ENCODE results near the gene SCNM1.

SCNM1 gene, protein sequence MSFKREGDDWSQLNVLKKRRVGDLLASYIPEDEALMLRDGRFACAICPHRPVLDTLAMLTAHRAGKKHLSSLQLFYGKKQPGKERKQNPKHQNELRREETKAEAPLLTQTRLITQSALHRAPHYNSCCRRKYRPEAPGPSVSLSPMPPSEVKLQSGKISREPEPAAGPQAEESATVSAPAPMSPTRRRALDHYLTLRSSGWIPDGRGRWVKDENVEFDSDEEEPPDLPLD

GRCh38 chr1:151165738-151166504 lies at the start of gene SCNM1, which contains the start of gene LYSMD1:
TSS of gene SCNM1 (plus strand) at chr1:151166144. CDS start at chr1:151166153, 9 bp downstream.
TSS of gene LYSMD1 (minus strand) at chr1:151165902. CDS start at chr1:151165258, 644 bp downstream.
- Histone ChIP-seq H3K36me3 (ENCODE audit: control insufficient read depth in 1 of 2, insufficient read depth in 2 of 2, low read length in 2 of 2) (peaks cover 3 to 35% of the 10 kb centered on the region in 2 donors), H3K27ac (ENCODE audit: low read depth, low read length) (peak within 1 kb of the TSS; percentile 77), H3K4me1 (ENCODE audit: control insufficient read depth in 1 of 2, insufficient read depth in 2 of 2, low read length in 2 of 2) (peaks cover 22 to 23% of the 10 kb centered on the region in 2 donors), H3K27me3 (ENCODE audit: control insufficient read depth in 1 of 2, insufficient read depth in 2 of 2, low read length in 2 of 2) (no peaks in the 10 kb centered on the region), H3K9me3 (ENCODE audit: control insufficient read depth in 1 of 2, low read length in 2 of 2) (no peaks in the 10 kb centered on the region), H3K9ac (ENCODE audit: low read depth in 1 of 2, low read length in 2 of 2) (peak within 1 kb of the TSS; percentile 81 to 90), H3K4me3 (ENCODE audit: low read depth in 1 of 2, low read length in 2 of 2) (peak within 1 kb of the TSS; percentile 97 to 98)

DNA sequence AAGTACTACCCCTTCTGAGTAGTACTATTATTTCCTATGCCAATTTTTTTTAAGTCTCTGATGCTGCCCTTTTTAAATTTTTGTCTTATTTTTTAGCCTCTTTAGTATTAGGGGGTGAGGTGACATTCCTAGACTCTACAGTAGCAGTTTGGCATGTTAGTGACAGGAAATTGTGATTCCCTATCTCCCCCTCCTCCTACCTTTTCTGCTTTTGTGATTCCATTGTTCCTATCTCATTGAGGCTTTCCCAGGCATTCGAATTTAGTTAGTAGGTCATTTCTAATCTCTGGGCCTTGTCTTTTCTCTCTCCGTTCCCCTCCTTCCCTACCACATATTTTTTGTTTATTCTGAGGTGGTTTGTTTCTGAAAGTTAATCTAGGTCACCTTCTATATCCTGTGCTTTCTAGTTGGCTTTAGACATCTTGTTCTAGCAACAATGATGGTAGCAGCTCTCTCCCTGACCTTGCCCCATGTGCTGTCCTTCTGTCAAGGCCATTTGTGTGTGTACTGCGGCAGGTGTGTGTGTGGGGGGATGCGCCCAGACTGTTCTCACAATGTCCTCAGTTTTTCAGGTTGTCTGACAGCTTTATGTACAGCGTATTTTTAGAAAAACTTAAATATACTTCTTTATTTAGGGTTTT lies 41.1 kb upstream of the SCNM1 start:
- H3K36me3 ChIP-seq (ENCODE audit: control insufficient read depth in 1 of 2, insufficient read depth in 2 of 2, low read length in 2 of 2) = no peaks in the 10 kb centered on the region
- no peaks in the 10 kb centered on the region for H3K9me3 ChIP-seq (ENCODE audit: control insufficient read depth in 1 of 2, low read length in 2 of 2)
- H3K4me3 ChIP-seq (ENCODE audit: low read depth in 1 of 2, low read length in 2 of 2) = no peak overlapping the region
- no peak overlapping the region for H3K27ac ChIP-seq (ENCODE audit: low read depth, low read length)
- H3K27me3 ChIP-seq (ENCODE audit: control insufficient read depth in 1 of 2, insufficient read depth in 2 of 2, low read length in 2 of 2) = no peaks in the 10 kb centered on the region
- no peaks in the 10 kb centered on the region for H3K4me1 ChIP-seq (ENCODE audit: control insufficient read depth in 1 of 2, insufficient read depth in 2 of 2, low read length in 2 of 2)
- H3K9ac ChIP-seq (ENCODE audit: low read depth in 1 of 2, low read length in 2 of 2) = no peak overlapping the region

DNA sequence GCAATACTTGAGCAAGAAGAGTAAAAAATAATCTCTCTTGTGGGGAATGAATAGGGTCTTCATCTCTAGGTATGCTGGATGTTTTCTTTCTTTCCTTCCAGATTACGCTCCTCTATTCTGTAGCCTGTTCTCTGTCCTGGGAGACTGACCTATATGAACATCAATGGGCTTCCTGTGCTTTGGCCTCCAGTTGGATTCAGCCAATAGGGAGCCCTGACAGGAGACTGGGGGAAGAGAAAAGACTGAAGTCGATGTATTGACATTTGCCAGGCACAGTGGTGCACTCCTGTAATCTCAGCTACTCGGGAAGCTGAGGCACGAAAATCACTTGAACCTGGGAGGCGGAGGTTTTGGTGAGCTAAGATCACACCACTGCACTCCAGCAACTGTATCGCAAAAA lies 37.1 kb upstream of the SCNM1 start:
- Histone ChIP-seq H3K4me1 (ENCODE audit: control insufficient read depth in 1 of 2, insufficient read depth in 2 of 2, low read length in 2 of 2) (peaks cover 7 to 14% of the 10 kb centered on the region in 2 donors), H3K9me3 (ENCODE audit: control insufficient read depth in 1 of 2, low read length in 2 of 2) (no peaks in the 10 kb centered on the region), H3K36me3 (ENCODE audit: control insufficient read depth in 1 of 2, insufficient read depth in 2 of 2, low read length in 2 of 2) (no peaks in the 10 kb centered on the region), H3K4me3 (ENCODE audit: low read depth in 1 of 2, low read length in 2 of 2) (no peak overlapping the region), H3K9ac (ENCODE audit: low read depth in 1 of 2, low read length in 2 of 2) (no peak overlapping the region), H3K27me3 (ENCODE audit: control insufficient read depth in 1 of 2, insufficient read depth in 2 of 2, low read length in 2 of 2) (no peaks in the 10 kb centered on the region), H3K27ac (ENCODE audit: low read depth, low read length) (no peak overlapping the region)

- peak overlapping the region; percentile 68 to 69 for H3K4me3 ChIP-seq (ENCODE audit: low read depth in 1 of 2, low read length in 2 of 2)
Observed at GRCh38 chr1:151130987-151131586, 34.9 kb upstream of the SCNM1 start.

DNA sequence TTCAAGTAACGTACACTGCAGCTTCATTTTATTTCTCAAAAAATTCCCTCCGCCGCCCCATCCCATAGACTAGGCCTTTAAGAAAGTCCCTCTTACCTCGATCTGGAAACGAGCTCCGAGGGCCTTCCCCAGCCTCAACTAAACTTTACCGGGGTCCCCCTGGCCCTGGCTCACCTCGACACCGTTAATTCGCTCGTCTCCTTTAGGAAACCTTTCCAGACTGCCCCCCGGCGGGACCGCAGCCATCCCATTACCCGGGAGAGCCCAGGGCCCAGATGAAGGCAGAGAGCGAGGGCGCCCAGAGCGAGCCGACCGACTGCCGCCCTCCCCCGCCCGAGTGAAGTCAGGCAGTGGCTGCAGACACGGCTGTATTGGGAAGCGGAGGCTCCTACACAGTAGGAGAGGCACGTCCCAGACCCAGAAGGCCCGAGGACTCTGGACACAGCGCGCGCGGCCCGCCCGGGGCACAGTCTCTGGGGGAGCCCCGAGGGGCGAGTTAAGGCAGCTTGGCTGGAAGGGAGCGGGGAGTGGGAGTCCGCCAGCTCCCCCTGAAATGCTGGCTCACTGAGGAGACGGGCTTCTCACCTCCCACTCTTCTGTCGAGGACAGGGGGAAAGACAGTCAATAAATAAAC lies 34.1 kb upstream of the SCNM1 start:
- H3K27me3 ChIP-seq (ENCODE audit: control insufficient read depth in 1 of 2, insufficient read depth in 2 of 2, low read length in 2 of 2) = no peaks in the 10 kb centered on the region
- H3K4me3 ChIP-seq (ENCODE audit: low read depth in 1 of 2, low read length in 2 of 2) = peak overlapping the region; percentile 68 to 69
- H3K4me1 ChIP-seq (ENCODE audit: control insufficient read depth in 1 of 2, insufficient read depth in 2 of 2, low read length in 2 of 2) = peaks cover 7 to 14% of the 10 kb centered on the region in 2 donors
- H3K27ac ChIP-seq (ENCODE audit: low read depth, low read length) = no peak overlapping the region
- H3K9ac ChIP-seq (ENCODE audit: low read depth in 1 of 2, low read length in 2 of 2) = peak overlapping the region; percentile 36 to 38
- H3K9me3 ChIP-seq (ENCODE audit: control insufficient read depth in 1 of 2, low read length in 2 of 2) = no peaks in the 10 kb centered on the region
- peaks cover 0 to 4% of the 10 kb centered on the region in 2 donors for H3K36me3 ChIP-seq (ENCODE audit: control insufficient read depth in 1 of 2, insufficient read depth in 2 of 2, low read length in 2 of 2)

More at GRCh38 chr1:151130987-151131586, 34.9 kb upstream of the SCNM1 start:
- peaks cover 7 to 14% of the 10 kb centered on the region in 2 donors for H3K4me1 ChIP-seq (ENCODE audit: control insufficient read depth in 1 of 2, insufficient read depth in 2 of 2, low read length in 2 of 2)
- no peaks in the 10 kb centered on the region for H3K36me3 ChIP-seq (ENCODE audit: control insufficient read depth in 1 of 2, insufficient read depth in 2 of 2, low read length in 2 of 2)
- peak overlapping the region; percentile 36 to 60 for H3K9ac ChIP-seq (ENCODE audit: low read depth in 1 of 2, low read length in 2 of 2)
- H3K27ac ChIP-seq (ENCODE audit: low read depth, low read length) = no peak overlapping the region
- no peaks in the 10 kb centered on the region for H3K27me3 ChIP-seq (ENCODE audit: control insufficient read depth in 1 of 2, insufficient read depth in 2 of 2, low read length in 2 of 2)
- no peaks in the 10 kb centered on the region for H3K9me3 ChIP-seq (ENCODE audit: control insufficient read depth in 1 of 2, low read length in 2 of 2)

DNA sequence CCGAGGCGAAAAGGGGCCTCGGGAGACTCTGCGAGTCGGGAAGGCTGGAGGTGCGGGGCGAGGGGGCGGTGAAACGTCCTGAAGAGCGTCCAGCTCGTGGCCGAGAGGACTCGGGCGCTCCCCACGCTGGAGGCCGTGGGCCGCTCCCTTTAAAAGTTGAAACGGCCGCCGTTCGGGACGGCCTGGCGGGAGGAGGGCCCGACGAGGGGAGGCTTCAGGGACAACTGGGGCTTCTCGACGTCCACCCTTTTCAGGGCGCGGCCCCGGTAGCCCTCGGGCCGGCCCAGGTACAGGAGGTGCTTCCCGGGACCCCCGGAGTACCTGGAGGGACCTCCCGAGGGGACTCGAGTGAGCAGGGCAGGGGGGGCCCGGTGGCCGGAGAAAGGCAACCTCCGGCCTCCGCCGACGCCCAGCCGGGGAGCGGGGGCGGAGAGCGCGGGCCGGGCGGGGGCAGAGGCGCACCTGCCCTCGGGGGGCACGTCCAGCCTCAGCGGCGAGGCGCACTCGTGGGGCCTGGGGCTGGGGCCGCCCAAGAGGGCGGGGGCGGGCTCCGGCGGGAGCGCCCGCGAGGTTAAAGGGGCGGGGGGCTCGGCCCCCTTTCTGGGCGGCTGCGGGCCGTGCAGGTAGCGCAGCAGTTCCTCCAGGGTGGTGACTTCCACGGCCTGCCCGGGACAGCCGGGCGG lies 33.5 kb upstream of the SCNM1 start:
- Histone ChIP-seq H3K4me3 (ENCODE audit: low read depth in 1 of 2, low read length in 2 of 2) (peak overlapping the region in 1 of 2 donors; percentile 68), H3K9me3 (ENCODE audit: control insufficient read depth in 1 of 2, low read length in 2 of 2) (no peaks in the 10 kb centered on the region), H3K9ac (ENCODE audit: low read depth in 1 of 2, low read length in 2 of 2) (no peak overlapping the region), H3K27ac (ENCODE audit: low read depth, low read length) (no peak overlapping the region), H3K4me1 (ENCODE audit: control insufficient read depth in 1 of 2, insufficient read depth in 2 of 2, low read length in 2 of 2) (peaks cover 7 to 14% of the 10 kb centered on the region in 2 donors), H3K27me3 (ENCODE audit: control insufficient read depth in 1 of 2, insufficient read depth in 2 of 2, low read length in 2 of 2) (no peaks in the 10 kb centered on the region), H3K36me3 (ENCODE audit: control insufficient read depth in 1 of 2, insufficient read depth in 2 of 2, low read length in 2 of 2) (peaks cover 0 to 6% of the 10 kb centered on the region in 2 donors)

GRCh38 chr1:151133018-151133806 lies 32.7 kb upstream of the SCNM1 start:
- H3K4me3 ChIP-seq (ENCODE audit: low read depth in 1 of 2, low read length in 2 of 2) = no peak overlapping the region
- no peaks in the 10 kb centered on the region for H3K9me3 ChIP-seq (ENCODE audit: control insufficient read depth in 1 of 2, low read length in 2 of 2)
- H3K27me3 ChIP-seq (ENCODE audit: control insufficient read depth in 1 of 2, insufficient read depth in 2 of 2, low read length in 2 of 2) = no peaks in the 10 kb centered on the region
- H3K9ac ChIP-seq (ENCODE audit: low read depth in 1 of 2, low read length in 2 of 2) = no peak overlapping the region
- H3K4me1 ChIP-seq (ENCODE audit: control insufficient read depth in 1 of 2, insufficient read depth in 2 of 2, low read length in 2 of 2) = peaks cover 7 to 14% of the 10 kb centered on the region in 2 donors
- H3K36me3 ChIP-seq (ENCODE audit: control insufficient read depth in 1 of 2, insufficient read depth in 2 of 2, low read length in 2 of 2) = peaks cover 0 to 11% of the 10 kb centered on the region in 2 donors
- H3K27ac ChIP-seq (ENCODE audit: low read depth, low read length) = no peak overlapping the region

DNA sequence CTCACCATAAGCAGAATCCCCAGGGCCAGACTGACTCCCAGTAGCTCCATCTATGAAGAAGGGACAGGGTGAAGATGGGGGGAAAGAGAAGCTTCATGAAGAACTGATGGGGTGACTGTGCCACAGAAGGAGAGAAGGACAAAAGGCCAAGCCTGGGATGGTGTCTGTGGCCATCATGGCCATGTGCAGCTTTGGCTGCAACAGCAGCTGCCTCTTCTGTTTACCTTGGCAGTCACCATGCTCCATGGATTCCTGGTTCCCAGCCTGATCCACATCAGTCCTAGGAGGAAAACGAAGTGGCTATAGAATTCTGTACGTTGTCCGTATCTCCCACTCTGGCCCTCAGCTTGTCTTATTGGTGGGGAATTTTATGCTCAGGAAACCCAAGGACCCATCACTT lies 31.5 kb upstream of the SCNM1 start:
- Histone ChIP-seq H3K4me1 (ENCODE audit: control insufficient read depth in 1 of 2, insufficient read depth in 2 of 2, low read length in 2 of 2) (peaks cover 7 to 14% of the 10 kb centered on the region in 2 donors), H3K9me3 (ENCODE audit: control insufficient read depth in 1 of 2, low read length in 2 of 2) (no peaks in the 10 kb centered on the region), H3K9ac (ENCODE audit: low read depth in 1 of 2, low read length in 2 of 2) (no peak overlapping the region), H3K4me3 (ENCODE audit: low read depth in 1 of 2, low read length in 2 of 2) (no peak overlapping the region), H3K27me3 (ENCODE audit: control insufficient read depth in 1 of 2, insufficient read depth in 2 of 2, low read length in 2 of 2) (no peaks in the 10 kb centered on the region), H3K27ac (ENCODE audit: low read depth, low read length) (no peak overlapping the region), H3K36me3 (ENCODE audit: control insufficient read depth in 1 of 2, insufficient read depth in 2 of 2, low read length in 2 of 2) (peaks cover 0 to 11% of the 10 kb centered on the region in 2 donors)

GRCh38 chr1:151134991-151135390 lies 31.0 kb upstream of the SCNM1 start:
- no peak overlapping the region for H3K9ac ChIP-seq (ENCODE audit: low read depth in 1 of 2, low read length in 2 of 2)
- no peaks in the 10 kb centered on the region for H3K9me3 ChIP-seq (ENCODE audit: control insufficient read depth in 1 of 2, low read length in 2 of 2)
- H3K4me3 ChIP-seq (ENCODE audit: low read depth in 1 of 2, low read length in 2 of 2) = no peak overlapping the region
- no peaks in the 10 kb centered on the region for H3K27me3 ChIP-seq (ENCODE audit: control insufficient read depth in 1 of 2, insufficient read depth in 2 of 2, low read length in 2 of 2)
- peaks cover 7 to 14% of the 10 kb centered on the region in 2 donors for H3K4me1 ChIP-seq (ENCODE audit: control insufficient read depth in 1 of 2, insufficient read depth in 2 of 2, low read length in 2 of 2)
- H3K27ac ChIP-seq (ENCODE audit: low read depth, low read length) = no peak overlapping the region
- peaks cover 0 to 11% of the 10 kb centered on the region in 2 donors for H3K36me3 ChIP-seq (ENCODE audit: control insufficient read depth in 1 of 2, insufficient read depth in 2 of 2, low read length in 2 of 2)

Measured in duodenal mucosa (tissue), 2 donors.